Fibroblast of villous mesenchyme (primary cell): ENCODE measurements around the gene DLGAP4. TPM values are rescaled to one million over a fixed set of nuclear protein-coding genes. Genes with fewer than 3 reads are reported as not detected.

ENCODE experiments used
- DNase-seq: peaks from one replicate; pipeline ENCODE4 v3.0.0-alpha.2; 2010; ENCODE audit warnings: low read depth
- H3K4me3 ChIP-seq: 2 replicates; pipeline ENCODE4 v1.5.1; 2011; ENCODE audit warnings: low read depth, mild to moderate bottlenecking, low read length
- total RNA-seq: library from RNA; depleted of rRNA; stranded (reverse); fragments of >200 nt; gene quantifications from 2 replicates; pipeline ENCODE4 v1.2.3, GENCODE V29; 2012
- TF ChIP-seq, protein P1 (sequence below): IDR thresholded peaks from 2 replicates; pipeline ENCODE4 v1.5.1; 2012; ENCODE audit warnings: low read depth, mild to moderate bottlenecking, low read length; ENCODE audit not compliant: insufficient read depth

DLGAP4 gene
- total RNA-seq, 1 donor, result 15.5 TPM

DNA sequence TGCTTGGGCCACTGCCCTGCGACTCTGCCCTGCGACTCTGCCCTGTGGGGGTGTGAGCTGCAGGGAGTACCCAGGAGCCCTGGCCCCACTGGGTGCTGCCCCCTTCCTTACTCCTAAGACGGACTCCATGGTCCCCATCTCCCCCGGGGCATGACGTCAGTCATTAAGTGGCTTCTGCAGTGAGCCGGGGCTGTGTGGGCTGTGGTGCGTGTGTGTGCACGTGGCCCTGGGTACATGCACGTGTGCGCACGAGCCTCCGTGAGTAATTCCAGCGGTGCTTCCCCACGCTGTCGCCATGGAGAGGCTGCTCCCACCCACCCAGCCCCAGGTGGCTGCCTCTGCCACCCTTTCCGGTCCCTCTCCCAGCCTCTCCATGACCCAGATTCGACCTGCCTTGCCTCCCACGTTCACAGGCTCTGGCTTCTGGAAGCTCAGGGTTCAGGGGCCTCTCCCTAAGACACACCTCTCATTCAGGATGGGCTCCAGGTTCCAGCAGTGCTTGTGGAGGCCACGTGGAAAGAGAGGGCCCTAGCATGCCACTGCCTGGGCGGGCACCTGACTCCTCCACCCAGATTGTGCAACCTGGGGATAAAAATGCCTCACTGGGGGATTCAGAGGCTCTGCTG, 88.3 kb downstream of the DLGAP4 start:
- DNase-seq, result peak; percentile 10
- TF ChIP-seq, protein P1, sequence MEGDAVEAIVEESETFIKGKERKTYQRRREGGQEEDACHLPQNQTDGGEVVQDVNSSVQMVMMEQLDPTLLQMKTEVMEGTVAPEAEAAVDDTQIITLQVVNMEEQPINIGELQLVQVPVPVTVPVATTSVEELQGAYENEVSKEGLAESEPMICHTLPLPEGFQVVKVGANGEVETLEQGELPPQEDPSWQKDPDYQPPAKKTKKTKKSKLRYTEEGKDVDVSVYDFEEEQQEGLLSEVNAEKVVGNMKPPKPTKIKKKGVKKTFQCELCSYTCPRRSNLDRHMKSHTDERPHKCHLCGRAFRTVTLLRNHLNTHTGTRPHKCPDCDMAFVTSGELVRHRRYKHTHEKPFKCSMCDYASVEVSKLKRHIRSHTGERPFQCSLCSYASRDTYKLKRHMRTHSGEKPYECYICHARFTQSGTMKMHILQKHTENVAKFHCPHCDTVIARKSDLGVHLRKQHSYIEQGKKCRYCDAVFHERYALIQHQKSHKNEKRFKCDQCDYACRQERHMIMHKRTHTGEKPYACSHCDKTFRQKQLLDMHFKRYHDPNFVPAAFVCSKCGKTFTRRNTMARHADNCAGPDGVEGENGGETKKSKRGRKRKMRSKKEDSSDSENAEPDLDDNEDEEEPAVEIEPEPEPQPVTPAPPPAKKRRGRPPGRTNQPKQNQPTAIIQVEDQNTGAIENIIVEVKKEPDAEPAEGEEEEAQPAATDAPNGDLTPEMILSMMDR, result no peak
- H3K4me3 ChIP-seq, result no peak overlapping the region

DNA sequence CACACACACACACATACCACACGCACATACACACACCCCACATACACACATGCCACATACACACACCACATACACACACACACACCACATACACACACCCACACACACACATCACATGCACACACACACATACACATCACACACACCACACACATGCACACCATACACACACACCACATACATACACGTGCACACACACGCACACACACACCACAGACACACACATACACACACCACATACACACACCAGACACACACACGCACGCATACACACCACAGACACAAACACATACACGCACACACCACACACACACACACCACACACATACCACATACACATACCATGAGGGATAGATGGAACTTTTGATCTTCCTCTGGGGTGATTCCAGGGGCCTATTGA, 90.2 kb downstream of the DLGAP4 start:
- H3K4me3 ChIP-seq, result no peak overlapping the region
- TF ChIP-seq, protein P1, result no peak
- DNase-seq, result no peak

DNA sequence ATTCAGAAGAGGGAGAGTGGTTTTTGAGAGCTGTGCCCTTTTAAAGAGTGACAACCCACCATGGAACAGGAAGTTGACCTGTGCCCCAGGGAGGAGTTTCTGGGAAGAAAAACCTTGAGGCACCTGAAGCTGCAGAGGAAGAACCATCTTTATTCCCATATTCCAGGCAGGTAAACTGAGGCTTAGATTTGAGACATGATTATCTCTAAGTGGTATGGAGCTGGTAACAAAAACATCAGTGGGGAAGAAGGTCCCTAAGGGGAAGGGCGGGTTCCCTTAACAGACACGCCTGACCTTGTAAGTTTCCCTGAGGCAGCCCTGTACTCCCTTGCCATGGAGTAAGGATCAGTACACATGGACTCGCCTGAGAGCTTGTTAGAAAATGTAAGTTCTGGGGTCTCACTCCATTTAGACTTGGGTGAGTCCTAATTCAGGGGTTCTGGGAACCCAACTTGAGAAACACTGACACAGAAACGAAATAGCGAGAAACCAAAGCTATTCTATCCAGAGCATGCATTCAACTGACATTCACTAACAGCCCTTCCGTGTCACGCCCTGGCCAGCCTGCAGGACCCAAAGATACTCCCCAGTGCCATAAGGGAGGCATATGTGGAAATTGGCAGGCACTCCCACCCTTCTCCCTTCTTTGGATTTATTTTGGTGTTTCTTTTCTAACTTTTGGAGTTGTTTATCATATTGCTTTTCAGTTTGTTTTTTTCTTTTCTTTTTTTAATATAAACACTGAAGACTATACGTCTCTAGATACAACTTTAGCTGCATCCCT, 90.9 kb downstream of the DLGAP4 start:
- DNase-seq, result no peak

DNA sequence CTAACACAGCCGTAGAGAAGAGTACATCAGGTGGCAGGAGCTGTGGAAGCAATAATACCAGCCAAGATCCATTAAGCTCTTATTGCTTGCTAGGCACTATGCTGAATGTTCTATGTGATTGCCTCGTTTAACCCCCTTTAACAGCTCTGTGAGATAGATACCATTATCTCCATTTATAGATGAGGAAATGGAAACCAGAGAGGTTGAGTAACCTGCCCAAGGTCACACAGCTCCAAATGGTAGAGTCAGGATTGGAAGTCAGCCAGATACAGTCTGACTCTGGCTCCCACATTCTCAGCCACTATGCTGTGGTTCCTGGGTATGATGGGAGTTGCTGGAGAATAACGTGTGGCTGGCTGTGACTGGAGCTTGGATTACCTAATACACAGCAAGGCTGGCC, 92.4 kb downstream of the DLGAP4 start:
- DNase-seq, result no peak
- TF ChIP-seq, protein P1, result no peak
- no peak overlapping the region for H3K4me3 ChIP-seq

More for the DNA sequence above, 90.9 kb downstream of the DLGAP4 start:
- H3K4me3 ChIP-seq, result no peak overlapping the region
- TF ChIP-seq, protein P1, result no peak

DNA sequence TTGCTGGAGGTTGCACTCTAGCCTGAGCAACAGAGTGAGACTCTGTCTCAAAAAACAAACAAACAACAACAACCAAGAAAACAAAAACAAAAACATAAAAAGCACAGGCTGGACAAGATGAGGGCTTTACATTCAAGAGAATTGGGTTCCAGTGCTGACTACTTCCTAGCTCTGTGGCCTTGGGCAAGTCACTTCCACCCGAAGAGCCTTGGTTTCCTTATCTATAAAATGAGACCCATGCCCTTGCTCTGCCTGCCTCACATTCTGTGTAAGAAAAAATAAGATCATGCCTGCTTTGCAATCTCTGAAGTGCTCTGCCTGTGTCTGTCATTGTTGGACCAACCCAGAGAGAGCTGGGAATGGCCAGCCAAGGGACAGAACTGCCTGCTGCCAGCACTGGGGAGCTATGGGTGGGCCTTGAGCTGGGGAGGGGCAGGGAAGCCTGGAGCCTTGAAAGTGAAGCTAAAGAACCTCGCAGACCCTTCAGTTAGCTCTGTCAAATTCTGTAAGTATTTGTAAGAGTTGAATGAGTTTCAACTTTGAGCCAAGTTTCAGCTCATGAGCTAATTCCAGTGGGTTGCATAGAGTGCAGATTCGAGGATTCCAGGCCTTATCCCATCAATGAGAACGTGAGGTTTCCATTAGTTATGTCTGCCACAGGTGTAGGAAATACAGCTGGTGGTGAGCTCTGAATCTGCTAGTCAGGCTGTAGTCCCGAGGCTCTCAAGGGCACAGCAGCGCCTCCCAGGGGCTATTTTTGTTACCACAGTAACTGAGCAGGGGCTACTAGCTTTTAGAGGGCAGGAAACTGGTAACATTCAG, 93.2 kb downstream of the DLGAP4 start:
- TF ChIP-seq, protein P1, result peak; percentile 51
- no peak overlapping the region for H3K4me3 ChIP-seq
- peak; percentile 28 for DNase-seq

DNA sequence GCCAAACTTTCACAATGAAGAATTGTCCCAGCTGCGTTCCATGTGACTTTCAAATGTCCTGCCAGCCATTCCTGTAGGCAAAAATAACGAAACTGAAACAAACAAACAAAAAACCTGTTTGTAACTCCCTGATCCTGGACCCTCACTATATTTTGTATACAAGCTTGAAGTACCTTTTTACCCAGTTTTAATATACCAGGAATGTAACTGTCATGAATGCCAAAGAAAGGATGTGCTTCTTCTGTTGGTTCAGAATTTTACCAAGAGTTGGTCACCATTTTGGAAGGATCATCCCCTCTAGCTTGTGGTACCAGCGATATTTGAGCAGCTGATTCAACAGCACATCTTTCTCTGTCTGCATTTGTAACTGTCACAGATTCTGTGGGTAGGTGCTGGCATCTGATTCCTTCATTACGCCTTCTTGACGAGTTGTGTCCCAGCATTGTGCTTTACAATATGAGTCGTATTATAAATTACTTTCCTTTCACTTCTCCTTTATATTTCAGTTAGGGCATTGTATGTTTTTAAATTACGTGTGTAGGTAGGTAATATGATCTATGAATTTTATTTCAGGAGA, 93.9 kb downstream of the DLGAP4 start:
- no peak for DNase-seq
- no peak overlapping the region for H3K4me3 ChIP-seq
- TF ChIP-seq, protein P1, result no peak
